Astrocyte of the cerebellum (primary cell): ENCODE results near the gene CD300C.

Source experiments
- DNase-seq: peaks from one replicate; pipeline ENCODE4 v3.0.0-alpha.2; 2011; ENCODE audit warnings: low read depth
- H3K4me3 ChIP-seq: 2 replicates; pipeline ENCODE4 v1.5.1; 2011; ENCODE audit warnings: mild to moderate bottlenecking, low read depth, low read length, moderate library complexity
- in situ Hi-C: cut with HindIII; loops from 2 replicates; pipeline ENCODE4 v1.10.0; 2017; ENCODE audit warnings: low sequenced_read_pairs
- TF ChIP-seq, protein P1 (sequence below): IDR thresholded peaks from 2 replicates; pipeline ENCODE4 v1.5.1; 2012; ENCODE audit warnings: low read length, low read depth, moderate library complexity, mild to moderate bottlenecking; ENCODE audit errors: missing control alignments

The CD300C gene

DNA sequence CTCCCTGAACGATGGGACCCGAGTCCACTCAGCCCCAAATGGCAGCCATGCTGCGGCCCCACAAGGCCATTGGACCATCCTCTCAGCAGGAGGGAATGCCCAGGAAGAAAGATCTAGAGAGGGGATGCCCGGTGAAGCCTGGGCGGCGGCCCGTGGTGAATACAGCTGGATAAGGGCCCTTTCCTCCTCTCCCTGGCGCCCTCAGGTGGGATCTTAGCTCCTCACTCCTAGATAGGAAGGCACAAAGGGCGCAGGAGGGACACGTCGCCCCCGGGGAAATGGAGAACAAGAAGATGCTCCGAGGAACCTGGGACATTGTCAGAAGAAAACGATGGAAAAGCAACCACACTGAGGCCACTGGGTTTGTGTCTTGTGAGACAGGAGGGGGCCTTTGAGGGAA lies 2.5 kb downstream of the CD300C start:
- no peak for DNase-seq
- in situ Hi-C loops = no loop called here
- H3K4me3 ChIP-seq = no peak overlapping the region

GRCh38 chr17:74542727-74543383 lies 3.1 kb downstream of the CD300C start:
- in situ Hi-C loops = no loop called here
- no peak overlapping the region for H3K4me3 ChIP-seq
- TF ChIP-seq, protein P1, sequence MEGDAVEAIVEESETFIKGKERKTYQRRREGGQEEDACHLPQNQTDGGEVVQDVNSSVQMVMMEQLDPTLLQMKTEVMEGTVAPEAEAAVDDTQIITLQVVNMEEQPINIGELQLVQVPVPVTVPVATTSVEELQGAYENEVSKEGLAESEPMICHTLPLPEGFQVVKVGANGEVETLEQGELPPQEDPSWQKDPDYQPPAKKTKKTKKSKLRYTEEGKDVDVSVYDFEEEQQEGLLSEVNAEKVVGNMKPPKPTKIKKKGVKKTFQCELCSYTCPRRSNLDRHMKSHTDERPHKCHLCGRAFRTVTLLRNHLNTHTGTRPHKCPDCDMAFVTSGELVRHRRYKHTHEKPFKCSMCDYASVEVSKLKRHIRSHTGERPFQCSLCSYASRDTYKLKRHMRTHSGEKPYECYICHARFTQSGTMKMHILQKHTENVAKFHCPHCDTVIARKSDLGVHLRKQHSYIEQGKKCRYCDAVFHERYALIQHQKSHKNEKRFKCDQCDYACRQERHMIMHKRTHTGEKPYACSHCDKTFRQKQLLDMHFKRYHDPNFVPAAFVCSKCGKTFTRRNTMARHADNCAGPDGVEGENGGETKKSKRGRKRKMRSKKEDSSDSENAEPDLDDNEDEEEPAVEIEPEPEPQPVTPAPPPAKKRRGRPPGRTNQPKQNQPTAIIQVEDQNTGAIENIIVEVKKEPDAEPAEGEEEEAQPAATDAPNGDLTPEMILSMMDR = no peak
- no peak for DNase-seq

More for the DNA sequence above, 2.5 kb downstream of the CD300C start:
- TF ChIP-seq, protein P1 = no peak

DNA sequence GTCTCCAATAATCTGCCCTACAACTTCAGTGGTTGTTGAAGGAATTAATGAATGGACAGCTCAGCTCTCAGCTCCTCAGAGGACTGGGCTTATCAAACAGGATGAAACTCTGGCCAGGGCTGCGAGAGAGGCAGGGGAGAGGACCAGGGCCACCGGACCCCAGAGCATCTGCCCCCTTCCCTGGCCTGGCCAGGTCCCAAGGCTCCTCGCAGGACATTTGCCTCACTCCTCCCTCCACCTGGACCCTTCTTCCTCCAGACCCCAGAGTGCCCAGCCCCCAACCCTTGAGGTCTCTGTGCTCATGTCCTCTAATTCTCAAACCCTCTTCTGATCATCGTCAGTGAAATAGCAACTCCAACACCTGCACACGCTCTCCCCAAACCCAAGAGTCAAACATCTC lies 3.7 kb downstream of the CD300C start:
- TF ChIP-seq, protein P1 = no peak
- DNase-seq = no peak
- in situ Hi-C loops = no loop called here

DNA sequence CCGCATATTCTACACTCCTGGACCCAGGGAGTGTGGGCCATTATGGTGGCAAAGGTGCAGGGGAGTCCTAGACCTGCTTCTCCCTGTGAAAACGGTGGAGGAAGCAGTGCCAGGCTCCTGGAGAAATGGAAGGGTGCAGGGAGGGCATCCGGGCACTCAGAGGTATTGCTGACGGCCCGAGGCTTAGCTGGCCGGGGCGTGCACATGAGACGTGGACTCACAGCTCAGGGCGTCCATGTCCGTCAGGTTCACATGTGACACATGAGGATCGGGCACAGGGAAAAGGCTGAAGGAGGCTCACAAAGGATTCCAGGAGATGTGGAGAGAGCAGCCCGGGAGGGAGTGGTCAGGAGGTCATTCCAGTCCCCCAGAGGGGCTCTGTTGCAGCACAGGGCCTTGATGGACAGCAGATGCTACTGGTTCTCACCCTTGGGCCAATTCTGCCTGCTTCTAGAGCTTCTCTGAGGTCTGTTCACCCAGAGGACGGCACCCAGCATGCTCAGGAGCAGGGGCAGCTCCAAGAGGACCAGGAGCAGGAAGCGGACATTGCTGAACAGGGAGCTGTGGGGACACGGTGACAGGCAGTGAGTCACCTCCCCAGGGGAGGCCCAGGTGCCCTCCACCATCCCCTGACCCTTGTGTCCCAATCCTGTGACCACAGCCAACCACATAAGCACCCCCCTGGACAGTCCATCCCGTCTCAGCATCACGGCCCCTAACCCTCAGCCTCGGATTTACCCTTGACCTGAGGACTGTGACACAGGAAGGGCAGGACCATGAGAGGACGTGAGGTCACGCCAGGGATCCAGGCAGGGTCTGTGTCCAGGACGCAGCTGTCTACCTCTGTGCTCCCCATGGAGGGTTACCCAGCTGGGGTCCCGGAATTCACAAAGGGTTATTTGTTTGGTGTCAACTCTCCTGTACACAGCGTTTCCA lies 4.5 kb downstream of the CD300C start:
- TF ChIP-seq, protein P1 = no peak
- in situ Hi-C loops = no loop called here
- no peak for DNase-seq
- H3K4me3 ChIP-seq = no peak overlapping the region

More for the DNA sequence above, 3.7 kb downstream of the CD300C start:
- H3K4me3 ChIP-seq = no peak overlapping the region

GRCh38 chr17:74539281-74539820 lies 6.6 kb downstream of the CD300C start:
- TF ChIP-seq, protein P1 = no peak
- no peak overlapping the region for H3K4me3 ChIP-seq
- in situ Hi-C loops = no loop called here
- DNase-seq = no peak

GRCh38 chr17:74536890-74537289 lies 9.0 kb downstream of the CD300C start:
- TF ChIP-seq, protein P1 = no peak
- no peak overlapping the region for H3K4me3 ChIP-seq
- in situ Hi-C loops = no loop called here
- no peak for DNase-seq
